Measurements from ENCODE around the gene TVP23B. TPM values are rescaled to one million over a fixed set of nuclear protein-coding genes. Genes with fewer than 3 reads are reported as not detected.
A peak's percentile ranks its signal among the peaks of the same experiment; 100 is the strongest.

The TVP23B gene
- total and polyA plus RNA-seq, 2 of the 13 experiments (the other 11 are each of a cell fraction or from before 2014, with no cell fraction given): 45.1 to 66.5 TPM

- TF ChIP-seq ZNF318 (CRISPR knock-in tag; IDR thresholded peaks at IDR 0.05) (no peak), MNT (IDR thresholded peaks at IDR 0.05) (peak; percentile 36), FOSL1 (CRISPR knock-in tag; IDR thresholded peaks at IDR 0.05; ENCODE audit: borderline replicate concordance) (no peak), ZNF839 (CRISPR knock-in tag; IDR thresholded peaks at IDR 0.05; ENCODE audit: borderline replicate concordance) (no peak), RFXAP (CRISPR knock-in tag; IDR thresholded peaks at IDR 0.05; ENCODE audit: borderline replicate concordance) (peak; percentile 94), ZNF737 (CRISPR knock-in tag; IDR thresholded peaks at IDR 0.05; ENCODE audit: borderline replicate concordance) (no peak), JUND (CRISPR knock-in tag; IDR thresholded peaks at IDR 0.05) (no peak), SRSF1 (optimal IDR thresholded peaks at IDR 0.05; ENCODE audit: low read depth, low read length) (no peak), ATM (IDR thresholded peaks at IDR 0.05; ENCODE audit: borderline replicate concordance) (no peak), ZNF292 (CRISPR knock-in tag; IDR thresholded peaks at IDR 0.05; ENCODE audit: borderline replicate concordance, low read depth) (no peak), ZNF24 (IDR thresholded peaks at IDR 0.05) (no peak), ZSCAN31 (CRISPR knock-in tag; IDR thresholded peaks at IDR 0.05; ENCODE audit: low read depth) (peak; percentile 68; the same call in 1 of the 2 replicates), CSRNP1 (CRISPR knock-in tag; IDR thresholded peaks at IDR 0.05) (no peak)
Measured at GRCh38 chr17:18855831-18856569, 75.0 kb downstream of the TVP23B start (continued).
